K562 (cell line): ENCODE data around the gene KCNC4. TPM values are rescaled to one million over a fixed set of nuclear protein-coding genes. Genes with fewer than 3 reads are reported as not detected.

Experiments
- ATAC-seq: fragments of 200-7000 bp; cut with Tn5 transposase; 3 replicates; pipeline ENCODE4 v1.9.1; 2020; ENCODE audit warnings: moderate library complexity
- BruUV-seq: library from RNA; stranded (reverse); fragments of 400-500 nt; replicated peaks from 2 replicates; lab custom pipeline; 2021; lab: Mats Ljungman, UMichigan
- CTCF ChIA-PET: fragments of 300-600 bp; formaldehyde crosslinking; extraction: SDS; loops from one replicate; lab custom pipeline; 2021; ENCODE audit warnings: low intra/inter-chr PET ratio; lab: Yijun Ruan, JAX
- POLR2A ChIA-PET: fragments of 300-600, 350-650 bp; sonication (Branson Sonifier 250); formaldehyde crosslinking; extraction: SDS; loops from one replicate; lab custom pipeline; 2021; ENCODE audit warnings: antibody characterized with exemption, inconsistent platforms; lab: Yijun Ruan, JAX
- DNase-seq, 4 experiments: peaks; one replicate each; pipeline versions ENCODE4 v3.0.0 to v3.0.0-alpha.2; 2011 to 2018; ENCODE audit warnings: low spot score in 3 of 4, mixed read lengths in 3 of 4; ENCODE audit errors: extremely low read depth in 1 of 4
- FAIRE-seq: peaks from 2 replicates; lab custom pipeline; 2011; peaks lifted over from hg19 to GRCh38; lab: Jason Lieb, UNC
- H2AFZ ChIP-seq: 2 replicates; pipeline ENCODE4 v1.6.0; 2011; ENCODE audit warnings: low read depth, low read length, control low read depth, inconsistent platforms
- H3K27ac ChIP-seq: fragments of 200-600 bp; 3 replicates; pipeline ENCODE4 v1.8.0; 2011; ENCODE audit warnings: low read depth, mild to moderate bottlenecking, control low read depth, inconsistent platforms, low read length, moderate library complexity, mixed read lengths; ENCODE audit errors: extremely low read depth
- H3K27me3 ChIP-seq, 2 experiments: fragments of 300-600 bp in 1 of 2; 2 replicates in 1 of 2; 3 replicates in 1 of 2; pipeline versions ENCODE4 v1.6.0 to v1.8.0; 2011; ENCODE audit warnings: inconsistent platforms in 2 of 2, low read length in 2 of 2, mild to moderate bottlenecking in 1 of 2, mixed read lengths in 1 of 2, moderate library complexity in 1 of 2; ENCODE audit not compliant: control insufficient read depth in 2 of 2, insufficient read depth in 2 of 2
- H3K36me3 ChIP-seq: fragments of 300-600 bp; 3 replicates; pipeline ENCODE4 v1.8.0; 2011; ENCODE audit warnings: mild to moderate bottlenecking, low read length, inconsistent platforms; ENCODE audit not compliant: control insufficient read depth, insufficient read depth
- H3K4me1 ChIP-seq, 2 experiments: fragments of 200-600 bp in 1 of 2; replicated peaks in 1 of 2; 2 replicates in 1 of 2; 3 replicates in 1 of 2; pipeline versions ENCODE4 v1.5.1 to v1.8.0; 2011; ENCODE audit warnings: inconsistent platforms in 2 of 2, low read length in 2 of 2, mild to moderate bottlenecking in 1 of 2, mixed read lengths in 1 of 2, moderate library complexity in 1 of 2; ENCODE audit not compliant: control insufficient read depth in 2 of 2, insufficient read depth in 2 of 2
- H3K4me2 ChIP-seq: 2 replicates; pipeline ENCODE4 v1.6.1; 2011; ENCODE audit warnings: low read length, control low read depth, inconsistent platforms, mixed read lengths; ENCODE audit not compliant: insufficient read depth
- H3K4me3 ChIP-seq: fragments of 200-600 bp; sonication (generic), shearing (Covaris generic); 2 replicates; pipeline ENCODE4 v1.5.1; 2016; ENCODE audit warnings: control low read depth, inconsistent platforms
- H3K79me2 ChIP-seq: fragments of 200-600 bp; 3 replicates; pipeline ENCODE4 v1.8.0; 2011; ENCODE audit warnings: low read length, inconsistent platforms; ENCODE audit not compliant: control insufficient read depth, insufficient read depth
- H3K9ac ChIP-seq, 2 experiments: 2 replicates each; pipeline versions ENCODE4 v1.6.0 to v1.6.1; 2011; ENCODE audit warnings: low read depth in 2 of 2, low read length in 2 of 2, control low read depth in 1 of 2, inconsistent platforms in 1 of 2, mild to moderate bottlenecking in 1 of 2, mixed read lengths in 1 of 2; ENCODE audit not compliant: insufficient read depth in 1 of 2
- H3K9me1 ChIP-seq: one replicate; pipeline ENCODE4 v1.6.0; 2011; ENCODE audit warnings: inconsistent platforms, mild to moderate bottlenecking, low read length, moderate library complexity; ENCODE audit not compliant: control insufficient read depth, insufficient read depth
- H3K9me3 ChIP-seq: replicated peaks from 2 replicates; pipeline ENCODE4 v1.5.1; 2011; ENCODE audit warnings: low read depth, low read length, inconsistent platforms; ENCODE audit not compliant: control insufficient read depth, insufficient read depth
- H4K20me1 ChIP-seq: replicated peaks from 2 replicates; pipeline ENCODE4 v1.6.1; 2011; ENCODE audit warnings: low read length, inconsistent platforms, mixed read lengths; ENCODE audit not compliant: control insufficient read depth, insufficient read depth
- BMI1 ChIP-seq: fragments of 150-350 bp; IDR thresholded peaks from 2 replicates; pipeline ENCODE4 v1.6.1; 2014; ENCODE audit warnings: low read length
- HIVEP1 ChIP-seq: fragments of 250-450 bp; sonication (Bioruptor Pico); IDR thresholded peaks from 2 replicates; pipeline ENCODE4 v1.4.0; 2020; ENCODE audit warnings: mild to moderate bottlenecking
- KDM5B ChIP-seq: fragments of 200-600 bp; sonication (generic); IDR thresholded peaks from 2 replicates; pipeline ENCODE4 v1.6.1; 2012; ENCODE audit warnings: low read depth, mild to moderate bottlenecking, moderate library complexity, low read length, control low read depth, inconsistent platforms; ENCODE audit not compliant: insufficient replicate concordance
- MECOM ChIP-seq: fragments of 250-450 bp; sonication (Bioruptor Pico); IDR thresholded peaks from 2 replicates; pipeline ENCODE4 v1.8.0; 2022; ENCODE audit warnings: inconsistent platforms
- MIER1 ChIP-seq: fragments of 450-650 bp; IDR thresholded peaks from 2 replicates; pipeline ENCODE4 v1.6.1; 2016; ENCODE audit warnings: antibody characterized with exemption, mild to moderate bottlenecking, low read depth
- NR0B1 ChIP-seq: fragments of 450-650 bp; IDR thresholded peaks from one replicate; pipeline ENCODE4 v1.6.1; 2018; ENCODE audit warnings: mild to moderate bottlenecking, moderate library complexity; ENCODE audit not compliant: partially characterized antibody
- RBM17 ChIP-seq: fragments of 200-400 bp; formaldehyde crosslinking; IDR thresholded peaks from 2 replicates; pipeline ENCODE4 v1.6.1; 2017; ENCODE audit warnings: low read depth, mild to moderate bottlenecking, low read length, borderline replicate concordance
- RUNX1 ChIP-seq: sonication (generic); IDR thresholded peaks from 2 replicates; pipeline ENCODE4 v1.6.1; 2016; ENCODE audit warnings: antibody characterized with exemption, low read depth
- TARDBP ChIP-seq: fragments of 450-650 bp; IDR thresholded peaks from 2 replicates; pipeline ENCODE4 v1.6.1; 2016
- ZNF311 ChIP-seq: fragments of 250-450 bp; sonication (Bioruptor Pico); IDR thresholded peaks from 2 replicates; pipeline ENCODE4 v1.4.0; 2020; ENCODE audit warnings: mild to moderate bottlenecking, moderate library complexity
- ZNF449 ChIP-seq: fragments of 250-450 bp; sonication (Bioruptor Pico); IDR thresholded peaks from 2 replicates; pipeline ENCODE4 v1.8.0; 2022; ENCODE audit warnings: moderate library complexity, mild to moderate bottlenecking, inconsistent platforms
- ZNF584 ChIP-seq: fragments of 200-800 bp; sonication (Bioruptor generic); IDR thresholded peaks from 2 replicates; pipeline ENCODE4 v1.6.1; 2016; ENCODE audit warnings: low read depth, mild to moderate bottlenecking, missing genetic modification characterization, missing compliant biosample characterization
- WGBS: fragments of 100-300 bp; shearing (Covaris generic); methylation state at CpG from one replicate; pipeline ENCODE4 v1.1.6; 2016; ENCODE audit warnings: low coverage, mixed read lengths; ENCODE audit not compliant: insufficient coverage; ENCODE audit errors: missing lambda C conversion rate; 5-methylcytosine and 5-hydroxymethylcytosine counted together
- in situ Hi-C: fragments of 300-500 bp; cut with MboI; formaldehyde crosslinking; loops from 4 replicates; pipeline ENCODE4 v1.15.0; 2018; ENCODE audit warnings: inconsistent platforms, mixed read lengths
- intact Hi-C: fragments of 100-400 bp; cut with micrococcal nuclease; formaldehyde crosslinking; loops from 2 replicates; pipeline ENCODE4 v1.14.2; 2022
- polyA plus RNA-seq, 8 experiments: library from polyadenylated mRNA; depleted of rRNA in 4 of 8; stranded (reverse) in 5 of 8; unstranded in 3 of 8; fragments of >200 nt; fragmentation: Nextera tagmentation in 2 of 8; fragmentation: Illumina TruSeq in 1 of 8; extraction: Ambion mirVana in 2 of 8; extraction: Trizol in 1 of 8; gene quantifications; 2 replicates each; pipeline versions ENCODE4 v1.2.1 to v1.2.3, GENCODE V29; 2011 to 2014; ENCODE audit warnings: inconsistent platforms in 1 of 8, missing spikeins in 1 of 8
- total RNA-seq, 7 experiments: library from RNA; depleted of rRNA in 6 of 7; stranded (reverse); fragments of >200 nt in 6 of 7; fragmentation: Illumina TruSeq in 2 of 7; extraction: Trizol in 2 of 7; gene quantifications; 2 replicates each; pipeline versions ENCODE4 v1.2.1 to v1.2.3, GENCODE V29; 2011 to 2021; ENCODE audit warnings: low replicate concordance in 1 of 7
- TF ChIP-seq, protein P1 (sequence below): fragments of 450-650 bp; formaldehyde crosslinking; IDR thresholded peaks from 2 replicates; pipeline ENCODE4 v1.4.0; 2020; ENCODE audit warnings: mild to moderate bottlenecking, mixed read lengths
- TF ChIP-seq, protein P2 (sequence below): fragments of 450-650 bp; IDR thresholded peaks from 2 replicates; pipeline ENCODE4 v1.7.0; 2016; ENCODE audit warnings: borderline replicate concordance
- TF ChIP-seq, protein P3 (sequence below): fragments of 450-650 bp; formaldehyde crosslinking; IDR thresholded peaks from 2 replicates; pipeline ENCODE4 v1.4.0; 2020; ENCODE audit warnings: mild to moderate bottlenecking, moderate library complexity

KCNC4 gene
- total and polyA plus RNA-seq, 9 of the 15 experiments (the other 6 are each of a cell fraction or from before 2014, with no cell fraction given): 0.07 to 1.8 (median 0.73) TPM

GRCh38 chr1:110241516-110241915, 31.4 kb downstream of the KCNC4 start:
- ATAC-seq: no peak
- TF ChIP-seq TARDBP: no peak
- no peak for TF ChIP-seq ZNF449
- TF ChIP-seq ZNF311 (CRISPR knock-in tag): no peak
- no peak for TF ChIP-seq KDM5B
- TF ChIP-seq, protein P1, sequence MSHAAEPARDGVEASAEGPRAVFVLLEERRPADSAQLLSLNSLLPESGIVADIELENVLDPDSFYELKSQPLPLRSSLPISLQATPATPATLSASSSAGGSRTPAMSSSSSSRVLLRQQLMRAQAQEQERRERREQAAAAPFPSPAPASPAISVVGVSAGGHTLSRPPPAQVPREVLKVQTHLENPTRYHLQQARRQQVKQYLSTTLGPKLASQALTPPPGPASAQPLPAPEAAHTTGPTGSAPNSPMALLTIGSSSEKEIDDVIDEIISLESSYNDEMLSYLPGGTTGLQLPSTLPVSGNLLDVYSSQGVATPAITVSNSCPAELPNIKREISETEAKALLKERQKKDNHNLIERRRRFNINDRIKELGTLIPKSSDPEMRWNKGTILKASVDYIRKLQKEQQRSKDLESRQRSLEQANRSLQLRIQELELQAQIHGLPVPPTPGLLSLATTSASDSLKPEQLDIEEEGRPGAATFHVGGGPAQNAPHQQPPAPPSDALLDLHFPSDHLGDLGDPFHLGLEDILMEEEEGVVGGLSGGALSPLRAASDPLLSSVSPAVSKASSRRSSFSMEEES (CRISPR knock-in tag): no peak
- TF ChIP-seq HIVEP1 (CRISPR knock-in tag): no peak
- TF ChIP-seq MIER1: no peak
- TF ChIP-seq BMI1: no peak
- TF ChIP-seq RUNX1: no peak
- TF ChIP-seq RBM17: no peak
- no peak for TF ChIP-seq MECOM (CRISPR knock-in tag)
- TF ChIP-seq, protein P2, sequence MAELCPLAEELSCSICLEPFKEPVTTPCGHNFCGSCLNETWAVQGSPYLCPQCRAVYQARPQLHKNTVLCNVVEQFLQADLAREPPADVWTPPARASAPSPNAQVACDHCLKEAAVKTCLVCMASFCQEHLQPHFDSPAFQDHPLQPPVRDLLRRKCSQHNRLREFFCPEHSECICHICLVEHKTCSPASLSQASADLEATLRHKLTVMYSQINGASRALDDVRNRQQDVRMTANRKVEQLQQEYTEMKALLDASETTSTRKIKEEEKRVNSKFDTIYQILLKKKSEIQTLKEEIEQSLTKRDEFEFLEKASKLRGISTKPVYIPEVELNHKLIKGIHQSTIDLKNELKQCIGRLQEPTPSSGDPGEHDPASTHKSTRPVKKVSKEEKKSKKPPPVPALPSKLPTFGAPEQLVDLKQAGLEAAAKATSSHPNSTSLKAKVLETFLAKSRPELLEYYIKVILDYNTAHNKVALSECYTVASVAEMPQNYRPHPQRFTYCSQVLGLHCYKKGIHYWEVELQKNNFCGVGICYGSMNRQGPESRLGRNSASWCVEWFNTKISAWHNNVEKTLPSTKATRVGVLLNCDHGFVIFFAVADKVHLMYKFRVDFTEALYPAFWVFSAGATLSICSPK: no peak
- TF ChIP-seq ZNF584 (CRISPR knock-in tag): no peak
- TF ChIP-seq NR0B1: no peak
- TF ChIP-seq, protein P3, sequence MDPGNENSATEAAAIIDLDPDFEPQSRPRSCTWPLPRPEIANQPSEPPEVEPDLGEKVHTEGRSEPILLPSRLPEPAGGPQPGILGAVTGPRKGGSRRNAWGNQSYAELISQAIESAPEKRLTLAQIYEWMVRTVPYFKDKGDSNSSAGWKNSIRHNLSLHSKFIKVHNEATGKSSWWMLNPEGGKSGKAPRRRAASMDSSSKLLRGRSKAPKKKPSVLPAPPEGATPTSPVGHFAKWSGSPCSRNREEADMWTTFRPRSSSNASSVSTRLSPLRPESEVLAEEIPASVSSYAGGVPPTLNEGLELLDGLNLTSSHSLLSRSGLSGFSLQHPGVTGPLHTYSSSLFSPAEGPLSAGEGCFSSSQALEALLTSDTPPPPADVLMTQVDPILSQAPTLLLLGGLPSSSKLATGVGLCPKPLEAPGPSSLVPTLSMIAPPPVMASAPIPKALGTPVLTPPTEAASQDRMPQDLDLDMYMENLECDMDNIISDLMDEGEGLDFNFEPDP (CRISPR knock-in tag): no peak

More at GRCh38 chr1:110241516-110241915, 31.4 kb downstream of the KCNC4 start:
- Histone ChIP-seq H3K79me2 (no peaks in the 10 kb centered on the region), H3K36me3 (no peaks in the 10 kb centered on the region), H2AFZ (no peak overlapping the region), H3K9me1 (no peaks in the 10 kb centered on the region), H3K4me1 (peaks cover 0 to 3% of the 10 kb centered on the region in 2 experiments), H3K27ac (no peak overlapping the region), H3K4me3 (no peak overlapping the region), H3K9me3 (no peaks in the 10 kb centered on the region), H3K9ac (no peak overlapping the region), H4K20me1 (0 out of 2 replicates have a peak, but pooled peaks cover 3% of the 10 kb centered on the region), H3K27me3 (peaks cover 33 to 77% of the 10 kb centered on the region in 2 experiments), H3K4me2 (no peak overlapping the region)
- intact Hi-C loops (no loop called here), in situ Hi-C loops (no loop called here)
- CTCF ChIA-PET: no interaction called here
- WGBS: 0% methylated on average over 2 of the region's 2 CpGs
- FAIRE-seq (no peak), DNase-seq (no peak)
- POLR2A ChIA-PET: interaction anchor here (0.5 to 1.3 kb wide), 5 partner anchors 9 to 219 kb away, joined by 3 to 7 read pairs (median 4); partner anchors contain the start of gene RBM15
- no TSS peak for BruUV-seq
